SK-N-SH (cell line): Measurements from ENCODE around the gene GPC5. TPM values are rescaled to one million over a fixed set of nuclear protein-coding genes. Genes with fewer than 3 reads are reported as not detected.

ENCODE experiments used
- CTCF ChIA-PET: fragments of 300-600, 350-600 bp; formaldehyde crosslinking; extraction: SDS; loops from one replicate; lab custom pipeline; 2021; lab: Yijun Ruan, JAX
- POLR2A ChIA-PET: fragments of 350-600 bp; sonication (Branson Sonifier 250); formaldehyde crosslinking; extraction: SDS; loops from one replicate; lab custom pipeline; 2020; ENCODE audit warnings: antibody characterized with exemption, inconsistent platforms; lab: Yijun Ruan, JAX
- DNase-seq: peaks from one replicate; pipeline ENCODE4 v3.0.0; 2012
- H2AFZ ChIP-seq: fragments of 200-600 bp; sonication (generic); 2 replicates; pipeline ENCODE4 v1.8.1; 2016; ENCODE audit warnings: antibody characterized with exemption, mild to moderate bottlenecking, low read depth
- H3F3A ChIP-seq: fragments of 200-600 bp; sonication (generic); replicated peaks from 2 replicates; pipeline ENCODE3; 2016; ENCODE audit warnings: antibody characterized with exemption, mild to moderate bottlenecking; ENCODE audit not compliant: insufficient read depth
- H3K27ac ChIP-seq, 2 experiments: fragments of 200-500 bp in 1 of 2; fragments of 200-600 bp in 1 of 2; sonication (Bioruptor generic) in 1 of 2; sonication (generic), shearing (Covaris generic) in 1 of 2; 2 replicates each; pipeline versions ENCODE4 v1.5.1 to v1.6.1; 2014 to 2016; ENCODE audit warnings: low read depth in 2 of 2, inconsistent platforms in 1 of 2, low read length in 1 of 2, mild to moderate bottlenecking in 1 of 2, mixed read lengths in 1 of 2
- H3K27me3 ChIP-seq: fragments of 200-600 bp; sonication (generic), shearing (Covaris generic); 2 replicates; pipeline ENCODE4 v1.6.1; 2016; ENCODE audit warnings: mixed run types; ENCODE audit not compliant: insufficient read depth
- H3K36me3 ChIP-seq, 2 experiments: fragments of 200-500 bp in 1 of 2; fragments of 200-600 bp in 1 of 2; sonication (Bioruptor generic) in 1 of 2; sonication (generic) in 1 of 2; replicated peaks in 1 of 2; 2 replicates each; pipeline versions ENCODE3 to v1.5.1; 2014 to 2016; ENCODE audit warnings: low read length in 1 of 2, mild to moderate bottlenecking in 1 of 2; ENCODE audit not compliant: insufficient read depth in 2 of 2, control insufficient read depth in 1 of 2
- H3K4me1 ChIP-seq, 2 experiments: fragments of 200-500 bp in 1 of 2; fragments of 200-600 bp in 1 of 2; sonication (Bioruptor generic) in 1 of 2; sonication (generic), shearing (Covaris generic) in 1 of 2; 2 replicates each; pipeline versions ENCODE4 v1.5.1 to v1.6.1; 2014 to 2016; ENCODE audit warnings: low read depth in 1 of 2, low read length in 1 of 2, mixed run types in 1 of 2; ENCODE audit not compliant: insufficient read depth in 2 of 2, control insufficient read depth in 1 of 2
- H3K4me2 ChIP-seq: fragments of 200-600 bp; sonication (generic), shearing (Covaris generic); 2 replicates; pipeline ENCODE4 v1.6.1; 2017; ENCODE audit warnings: mixed run types
- H3K4me3 ChIP-seq, 2 experiments: fragments of 200-500 bp in 1 of 2; fragments of 200-600 bp in 1 of 2; sonication (Bioruptor generic) in 1 of 2; sonication (generic), shearing (Covaris generic) in 1 of 2; 2 replicates each; pipeline versions ENCODE4 v1.5.1 to v1.8.1; 2014 to 2016; ENCODE audit warnings: low read depth in 2 of 2, inconsistent platforms in 1 of 2, low read length in 1 of 2, mild to moderate bottlenecking in 1 of 2, mixed read lengths in 1 of 2, moderate library complexity in 1 of 2
- H3K79me2 ChIP-seq: fragments of 200-600 bp; sonication (generic); 2 replicates; pipeline ENCODE4 v1.8.1; 2017; ENCODE audit warnings: mild to moderate bottlenecking; ENCODE audit not compliant: insufficient read depth
- H3K9ac ChIP-seq: fragments of 200-600 bp; sonication (generic); 2 replicates; pipeline ENCODE4 v1.6.1; 2017; ENCODE audit warnings: mixed run types
- H3K9me2 ChIP-seq: fragments of 200-600 bp; sonication (generic); 2 replicates; pipeline ENCODE4 v1.6.1; 2017; ENCODE audit warnings: mixed run types
- H3K9me3 ChIP-seq: fragments of 200-600 bp; sonication (generic); 2 replicates; pipeline ENCODE4 v1.6.1; 2017; ENCODE audit warnings: mixed run types, mild to moderate bottlenecking, moderate library complexity
- H4K20me1 ChIP-seq: fragments of 200-600 bp; sonication (generic); 2 replicates; pipeline ENCODE4 v1.6.1; 2017; ENCODE audit warnings: mild to moderate bottlenecking, mixed run types; ENCODE audit not compliant: insufficient read depth
- CHD2 ChIP-seq: fragments of 150-350 bp; IDR thresholded peaks from 2 replicates; pipeline ENCODE4 v1.6.1; 2018; ENCODE audit warnings: low read length; ENCODE audit not compliant: partially characterized antibody
- CTCF ChIP-seq: fragments of 200-600 bp; sonication (generic); IDR thresholded peaks from 2 replicates; pipeline ENCODE4 v1.6.1; 2017; ENCODE audit warnings: antibody characterized with exemption, mild to moderate bottlenecking, moderate library complexity
- EP300 ChIP-seq, 2 experiments: IDR thresholded peaks; 2 replicates each; pipeline versions ENCODE4 v1.4.0 to v1.6.1; 2012; ENCODE audit warnings: borderline replicate concordance in 1 of 2, low read depth in 1 of 2, low read length in 1 of 2
- FOXJ3 ChIP-seq: sonication (generic); formaldehyde crosslinking; IDR thresholded peaks from 2 replicates; pipeline ENCODE4 v1.5.1; 2020; ENCODE audit warnings: mild to moderate bottlenecking, missing genetic modification reagents
- FOXM1 ChIP-seq: IDR thresholded peaks from 2 replicates; pipeline ENCODE4 v1.4.0; 2012; ENCODE audit warnings: low read depth, mild to moderate bottlenecking
- GABPA ChIP-seq: IDR thresholded peaks from 2 replicates; pipeline ENCODE4 v1.4.0; 2012; ENCODE audit warnings: low read depth, mild to moderate bottlenecking
- GATA2 ChIP-seq: sonication (generic); formaldehyde crosslinking; IDR thresholded peaks from 2 replicates; pipeline ENCODE4 v1.5.0; 2020; ENCODE audit warnings: mild to moderate bottlenecking, missing genetic modification reagents
- IRF3 ChIP-seq: fragments of 150-350 bp; IDR thresholded peaks from 2 replicates; pipeline ENCODE4 v1.6.1; 2016; ENCODE audit warnings: mild to moderate bottlenecking, low read depth, low read length
- MEF2A ChIP-seq: IDR thresholded peaks from 2 replicates; pipeline ENCODE4 v1.4.0; 2012; ENCODE audit warnings: low read depth, borderline replicate concordance
- MXI1 ChIP-seq: IDR thresholded peaks from 2 replicates; pipeline ENCODE4 v1.6.1; 2012; ENCODE audit warnings: mild to moderate bottlenecking, low read depth, low read length, improper control_type of control experiment
- NFIC ChIP-seq: IDR thresholded peaks from 2 replicates; pipeline ENCODE4 v1.4.0; 2012; ENCODE audit warnings: borderline replicate concordance
- PBX3 ChIP-seq: IDR thresholded peaks from 2 replicates; pipeline ENCODE4; 2012
- RFX5 ChIP-seq: IDR thresholded peaks from 2 replicates; pipeline ENCODE4 v1.6.1; 2012; ENCODE audit warnings: mild to moderate bottlenecking, improper control_type of control experiment, low read length
- RXRA ChIP-seq: IDR thresholded peaks from 2 replicates; pipeline ENCODE4 v1.4.0; 2012; ENCODE audit warnings: low read depth, mild to moderate bottlenecking, borderline replicate concordance
- SMC3 ChIP-seq: IDR thresholded peaks from 2 replicates; pipeline ENCODE4 v1.6.1; 2012; ENCODE audit warnings: low read depth, low read length, improper control_type of control experiment
- TAF1 ChIP-seq: IDR thresholded peaks from 2 replicates; pipeline ENCODE4 v1.6.1; 2012; ENCODE audit warnings: low read depth, mild to moderate bottlenecking, low read length, moderate library complexity, borderline replicate concordance
- TCF12 ChIP-seq: IDR thresholded peaks from 2 replicates; pipeline ENCODE4 v1.4.0; 2012
- USF1 ChIP-seq: IDR thresholded peaks from 2 replicates; pipeline ENCODE4 v1.4.0; 2012; ENCODE audit warnings: low read depth, borderline replicate concordance
- YY1 ChIP-seq: IDR thresholded peaks from 2 replicates; pipeline ENCODE4 v1.4.0; 2012; ENCODE audit warnings: low read depth, mild to moderate bottlenecking
- ZBTB33 ChIP-seq: IDR thresholded peaks from 2 replicates; pipeline ENCODE4 v1.4.0; 2012; ENCODE audit warnings: low read depth, borderline replicate concordance
- WGBS: methylation state at CpG from one replicate; pipeline ENCODE4 v1.1.6; 2017; ENCODE audit warnings: low lambda C conversion rate; 5-methylcytosine and 5-hydroxymethylcytosine counted together
- polyA plus RNA-seq, 3 experiments: library from polyadenylated mRNA; depleted of rRNA; stranded (reverse); fragments of >200 nt; gene quantifications; 2 replicates each; pipeline ENCODE4 v1.2.3, GENCODE V29; 2012

Gene GPC5
- polyA plus RNA-seq, 1 of the 3 experiments (the other 2 are of a cell fraction): 0.03 TPM

- no peaks in the 10 kb centered on the region for H3K9me2 ChIP-seq
- no peaks in the 10 kb centered on the region for H3K27me3 ChIP-seq
- no peaks in the 10 kb centered on the region for H3K36me3 ChIP-seq
- no peaks in the 10 kb centered on the region for H3F3A ChIP-seq
- no peak overlapping the region for H2AFZ ChIP-seq
- no peak for DNase-seq
- no peaks in the 10 kb centered on the region for H4K20me1 ChIP-seq
- H3K4me3 ChIP-seq: no peak overlapping the region
- TF ChIP-seq RXRA (no peak), GABPA (no peak), CTCF (no peak), FOXM1 (no peak), IRF3 (no peak), CHD2 (no peak), YY1 (no peak), RFX5 (no peak), TAF1 (no peak), EP300 (IDR thresholded peaks at IDR 0.05; ENCODE audit: borderline replicate concordance in 1 of 2, low read depth in 1 of 2, low read length in 1 of 2) (no peak), NFIC (no peak), MXI1 (no peak), USF1 (no peak), SMC3 (no peak), GATA2 (no peak), MEF2A (no peak), PBX3 (no peak), FOXJ3 (CRISPR knock-in tag) (no peak), TCF12 (no peak), ZBTB33 (no peak)
- POLR2A ChIA-PET: no interaction called here
- H3K79me2 ChIP-seq: no peaks in the 10 kb centered on the region
- 62% methylated on average over 1 of the region's 1 CpG for WGBS
- no peaks in the 10 kb centered on the region for H3K9me3 ChIP-seq
- no peak overlapping the region for H3K27ac ChIP-seq
- CTCF ChIA-PET: no interaction called here
- H3K9ac ChIP-seq: no peak overlapping the region
- H3K4me2 ChIP-seq: no peak overlapping the region
- H3K4me1 ChIP-seq: no peaks in the 10 kb centered on the region
Measured at GRCh38 chr13:92602560-92602959, 1204.1 kb downstream of the GPC5 start.
